Renal cortex interstitium (tissue), 11 donors: ENCODE data around the gene NDUFS1. TPM values are rescaled to one million over a fixed set of nuclear protein-coding genes. Genes with fewer than 3 reads are reported as not detected.
"Not testable (repeated sequence)": the region's sequence is repeated elsewhere in the genome, so short reads cannot be mapped to it uniquely, and the experiment has no call there.

Experiments used
- DNase-seq, 11 donors: peaks; one replicate each; pipeline ENCODE4 v3.0.0-alpha.2; 2013; ENCODE audit warnings: low read depth in 9 of 11, low spot score in 4 of 11; ENCODE audit errors: extremely low read depth in 1 of 11
- polyA plus RNA-seq, 3 donors: library from polyadenylated mRNA; unstranded; fragments of 120-200 nt; gene quantifications; one replicate each; pipeline ENCODE4 v1.2.1, GENCODE V29; 2013; ENCODE audit not compliant: insufficient read length in 3 of 3

NDUFS1 gene
- polyA plus RNA-seq, 3 donors = 74.2 to 79.0 (median 77.6) TPM

DNA sequence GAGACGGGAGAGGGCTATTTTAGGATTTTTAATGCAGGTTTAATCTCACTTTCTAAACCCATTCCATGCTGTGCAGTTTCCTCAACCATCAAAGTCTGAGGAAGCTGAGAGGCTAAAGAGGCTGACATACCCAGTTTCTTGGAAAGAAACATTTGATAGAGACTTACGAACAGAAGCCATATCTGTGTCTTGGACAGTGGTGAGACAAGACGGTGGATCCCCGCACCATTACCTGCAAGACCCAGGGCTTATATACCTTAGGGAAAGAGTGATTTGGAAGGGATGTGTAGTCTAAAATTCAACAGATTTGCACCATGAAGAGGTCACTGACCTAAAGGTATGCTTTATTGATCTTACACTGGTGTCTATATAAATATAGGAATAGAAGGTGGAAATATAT, 13.9 kb upstream of the NDUFS1 start:
- DNase-seq = no peak

DNA sequence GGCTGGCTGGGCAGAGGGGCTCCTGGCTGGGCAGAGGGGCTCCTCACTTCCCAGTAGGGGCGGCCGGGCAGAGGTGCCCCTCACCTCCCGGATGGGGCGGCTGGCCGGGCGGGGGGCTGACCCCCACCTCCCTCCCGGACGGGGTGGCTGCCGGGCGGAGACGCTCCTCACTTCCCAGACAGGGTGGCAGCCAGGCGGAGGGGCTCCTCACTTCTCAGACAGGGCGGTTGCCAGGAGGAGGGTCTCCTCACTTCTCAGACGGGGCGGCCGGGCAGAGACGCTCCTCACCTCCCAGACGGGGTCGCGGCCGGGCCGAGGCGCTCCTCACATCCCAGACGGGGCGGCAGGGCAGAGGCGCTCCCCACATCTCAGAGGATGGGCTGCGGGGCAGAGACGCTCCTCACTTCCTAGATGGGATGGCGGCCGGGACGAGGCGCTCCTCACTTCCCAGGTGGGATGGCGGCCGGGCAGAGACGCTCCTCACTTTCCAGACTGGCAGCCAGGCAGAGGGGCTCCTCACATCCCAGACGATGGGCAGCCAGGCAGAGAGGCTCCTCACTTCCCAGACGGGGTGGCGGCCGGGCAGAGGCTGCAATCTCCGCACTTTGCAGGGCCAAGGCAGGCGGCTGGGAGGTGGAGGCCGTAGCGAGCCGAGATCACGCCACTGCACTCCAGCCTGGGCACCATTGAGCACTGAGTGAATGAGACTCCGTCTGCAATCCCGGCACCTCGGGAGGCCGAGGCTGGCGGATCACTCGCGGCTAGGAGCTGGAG, 12.6 kb upstream of the NDUFS1 start:
- DNase-seq = not testable (repeated sequence)

GRCh38 chr2:206168230-206168629, 9.0 kb upstream of the NDUFS1 start:
- not testable (repeated sequence) for DNase-seq

GRCh38 chr2:206164261-206164862, 5.1 kb upstream of the NDUFS1 start:
- peak in 6 of 11 donors; percentile 33 to 54 (median 41) for DNase-seq

DNA sequence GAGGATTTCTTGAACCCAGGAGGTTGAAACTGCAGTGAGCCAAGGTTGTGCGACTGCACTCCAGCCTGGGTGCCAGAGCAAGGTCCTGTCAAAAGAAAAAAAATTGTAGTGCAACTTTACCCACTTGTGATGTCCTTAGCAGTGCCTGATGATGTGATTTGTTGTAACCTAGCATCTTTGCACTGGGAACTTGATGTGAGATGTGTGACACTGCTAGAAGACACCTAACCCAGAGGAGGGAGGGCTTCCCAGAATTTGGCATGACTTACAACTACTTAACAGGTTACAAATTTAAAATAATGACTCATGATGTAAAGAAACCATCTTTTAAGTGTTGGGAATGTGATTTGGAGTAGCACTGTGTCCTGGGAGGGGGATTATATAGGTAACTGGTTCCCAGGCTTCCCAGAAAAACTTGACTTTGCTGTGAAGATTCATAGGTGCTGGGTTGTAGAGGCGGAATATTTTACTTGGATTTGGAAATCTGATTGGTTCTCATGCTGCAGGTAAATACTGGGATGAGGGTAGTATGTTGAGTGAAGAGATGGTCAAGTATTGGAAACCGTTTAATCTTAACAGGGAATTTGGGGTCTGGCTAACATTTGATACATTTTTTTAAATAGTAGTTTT, 4.1 kb upstream of the NDUFS1 start:
- no peak for DNase-seq

DNA sequence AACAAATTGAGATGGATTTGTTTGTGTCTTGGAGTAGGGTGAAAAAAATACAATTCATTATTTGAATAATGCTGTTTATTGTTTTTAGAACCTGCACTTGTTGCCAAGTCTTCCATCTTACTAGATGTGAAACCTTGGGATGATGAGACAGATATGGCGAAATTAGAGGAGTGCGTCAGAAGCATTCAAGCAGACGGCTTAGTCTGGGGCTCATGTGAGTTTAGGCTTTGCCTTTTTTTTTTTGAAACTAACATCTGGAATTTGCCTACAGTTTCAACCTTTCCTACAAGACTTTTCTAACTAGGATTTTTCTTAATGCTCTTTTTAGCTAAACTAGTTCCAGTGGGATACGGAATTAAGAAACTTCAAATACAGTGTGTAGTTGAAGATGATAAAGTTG, 3.2 kb upstream of the NDUFS1 start:
- DNase-seq = not testable (repeated sequence)

DNA sequence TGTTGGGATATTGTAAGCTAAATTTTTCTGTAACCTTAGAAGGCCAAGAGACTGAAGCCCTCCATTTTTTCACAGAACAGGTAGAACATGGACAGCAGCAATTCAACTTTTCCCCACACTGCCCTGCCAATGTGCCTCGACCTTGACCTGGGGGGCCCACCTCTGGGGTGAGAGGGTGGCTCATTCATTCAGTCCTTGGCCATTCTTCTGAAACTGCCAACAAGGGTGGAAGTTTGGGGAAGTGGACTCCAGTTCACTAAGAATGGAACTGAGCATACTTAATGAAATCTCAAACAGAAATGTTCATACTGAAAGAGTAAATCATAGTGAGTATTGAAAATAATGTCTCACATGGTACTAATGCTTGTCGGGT, 1.5 kb upstream of the NDUFS1 start:
- DNase-seq = no peak

- peak in 3 of 11 donors; percentile 10 to 31 (median 25) for DNase-seq
These were observed 1.0 kb upstream of the NDUFS1 start for GRCh38 chr2:206160125-206160806.

DNA sequence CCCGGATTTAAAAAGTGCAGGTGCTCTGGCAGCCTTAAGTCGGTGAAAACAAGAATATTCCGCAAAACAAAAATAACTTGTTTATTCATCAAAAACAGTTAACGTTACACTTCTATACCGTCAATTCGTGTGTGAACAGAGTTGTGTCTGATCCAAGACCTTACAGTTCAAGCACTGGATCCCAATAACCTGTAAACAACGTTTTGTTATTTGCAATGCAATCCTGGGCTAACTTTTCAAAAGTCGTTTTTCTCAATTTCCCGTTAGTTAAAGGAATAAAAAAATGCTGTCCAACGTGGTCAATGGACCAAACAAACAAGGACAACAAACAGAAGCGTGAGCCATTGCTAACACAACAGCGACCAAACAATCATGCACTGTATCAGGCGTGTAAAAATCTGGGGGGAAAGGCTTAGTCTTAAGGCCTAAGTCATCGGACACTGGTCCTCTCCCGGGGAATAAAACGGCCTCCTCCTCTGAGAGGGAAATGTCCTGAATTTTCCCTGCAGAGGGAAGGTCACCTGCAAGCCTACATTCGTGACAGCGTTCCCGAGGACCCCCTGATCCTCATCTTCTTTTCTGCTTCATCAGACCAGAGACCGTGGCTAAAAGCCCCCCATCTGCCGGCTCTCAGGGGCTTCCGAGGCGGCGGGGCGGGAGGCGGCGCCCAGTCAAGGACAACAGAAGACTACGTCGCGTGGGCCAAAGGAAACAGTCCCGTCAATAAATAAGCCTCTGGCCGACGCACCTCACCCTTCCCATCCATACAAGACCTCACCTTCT, 490 bp downstream of the NDUFS1 start:
- DNase-seq = peak in 5 of 11 donors; percentile 14 to 71 (median 36)

DNA sequence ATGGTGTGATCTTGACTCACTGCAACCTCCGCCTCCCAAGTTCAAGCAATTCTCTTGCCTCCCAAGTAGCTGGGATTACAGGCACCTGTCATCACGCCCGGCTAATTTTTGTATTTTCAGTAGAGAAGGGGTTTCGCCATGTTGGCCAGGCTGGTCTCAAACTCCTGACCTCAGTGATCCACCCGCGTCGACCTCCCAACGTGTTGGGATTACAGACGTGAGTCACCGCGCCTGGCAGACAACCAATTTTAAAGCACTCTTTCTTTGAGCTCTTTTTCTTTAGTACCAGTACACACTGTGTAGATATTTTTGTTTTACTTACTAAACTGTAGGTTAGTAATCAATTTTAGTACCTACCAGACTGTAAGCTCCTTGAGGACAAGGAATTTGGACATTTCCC, 2.2 kb downstream of the NDUFS1 start:
- DNase-seq = not testable (repeated sequence)

- no peak for DNase-seq
These were observed 5.0 kb downstream of the NDUFS1 start for GRCh38 chr2:206154197-206154596.

- DNase-seq = no peak
These were observed 8.6 kb downstream of the NDUFS1 start for GRCh38 chr2:206150631-206151030.

GRCh38 chr2:206150168-206150567, 9.1 kb downstream of the NDUFS1 start:
- DNase-seq = no peak

GRCh38 chr2:206149330-206149729, 9.9 kb downstream of the NDUFS1 start:
- DNase-seq = no peak

DNA sequence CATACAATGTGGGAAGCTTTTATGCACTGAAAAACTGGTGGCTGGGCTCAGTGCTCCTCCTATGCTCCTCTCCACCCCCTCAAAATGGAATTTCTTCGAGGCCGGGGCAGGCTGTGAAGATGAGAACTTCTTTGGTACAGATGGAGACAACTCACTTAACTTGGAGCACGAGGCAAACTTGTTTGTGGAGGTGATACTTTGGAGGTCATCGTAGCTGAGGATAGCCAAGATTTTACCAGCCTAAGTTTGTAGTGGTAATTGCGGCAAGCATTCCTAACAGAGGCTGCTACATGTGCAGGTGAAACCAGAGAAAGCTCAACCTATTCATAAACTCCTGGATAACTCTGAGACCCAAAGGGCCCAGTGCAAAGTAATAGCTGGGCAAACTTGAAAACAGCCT, 13.6 kb downstream of the NDUFS1 start:
- DNase-seq = no peak

- no peak for DNase-seq
These were observed 14.9 kb downstream of the NDUFS1 start for GRCh38 chr2:206144383-206144782.

GRCh38 chr2:206143451-206143850, 15.8 kb downstream of the NDUFS1 start:
- no peak for DNase-seq

- no peak for DNase-seq
These were observed 31.6 kb downstream of the NDUFS1 start for GRCh38 chr2:206127656-206128055.

DNA sequence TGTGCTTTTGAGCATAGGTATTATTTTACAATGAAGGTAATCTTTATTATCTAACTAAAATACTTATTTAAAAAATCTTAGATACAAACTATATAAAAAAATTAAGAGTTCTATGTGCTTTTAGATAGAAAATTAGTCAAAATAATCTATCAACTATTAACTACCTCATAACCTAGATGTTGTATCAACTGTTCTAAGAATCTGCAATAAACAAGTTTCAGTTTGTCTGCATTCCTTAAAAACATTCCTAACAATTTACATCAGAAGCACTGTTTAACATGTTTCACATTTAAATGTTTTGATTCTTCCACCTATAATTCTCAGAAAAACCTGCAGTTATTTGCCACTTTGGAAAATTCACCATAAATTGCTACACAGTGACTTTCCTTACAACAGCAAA, 33.3 kb downstream of the NDUFS1 start:
- DNase-seq = no peak
